Measurements from ENCODE around the gene GNRH2. TPM values are rescaled to one million over a fixed set of nuclear protein-coding genes. Genes with fewer than 3 reads are reported as not detected.

Gene GNRH2
- total RNA-seq, 4 donors from 2014 or later: 4.6 TPM; not detected in 3

DNA sequence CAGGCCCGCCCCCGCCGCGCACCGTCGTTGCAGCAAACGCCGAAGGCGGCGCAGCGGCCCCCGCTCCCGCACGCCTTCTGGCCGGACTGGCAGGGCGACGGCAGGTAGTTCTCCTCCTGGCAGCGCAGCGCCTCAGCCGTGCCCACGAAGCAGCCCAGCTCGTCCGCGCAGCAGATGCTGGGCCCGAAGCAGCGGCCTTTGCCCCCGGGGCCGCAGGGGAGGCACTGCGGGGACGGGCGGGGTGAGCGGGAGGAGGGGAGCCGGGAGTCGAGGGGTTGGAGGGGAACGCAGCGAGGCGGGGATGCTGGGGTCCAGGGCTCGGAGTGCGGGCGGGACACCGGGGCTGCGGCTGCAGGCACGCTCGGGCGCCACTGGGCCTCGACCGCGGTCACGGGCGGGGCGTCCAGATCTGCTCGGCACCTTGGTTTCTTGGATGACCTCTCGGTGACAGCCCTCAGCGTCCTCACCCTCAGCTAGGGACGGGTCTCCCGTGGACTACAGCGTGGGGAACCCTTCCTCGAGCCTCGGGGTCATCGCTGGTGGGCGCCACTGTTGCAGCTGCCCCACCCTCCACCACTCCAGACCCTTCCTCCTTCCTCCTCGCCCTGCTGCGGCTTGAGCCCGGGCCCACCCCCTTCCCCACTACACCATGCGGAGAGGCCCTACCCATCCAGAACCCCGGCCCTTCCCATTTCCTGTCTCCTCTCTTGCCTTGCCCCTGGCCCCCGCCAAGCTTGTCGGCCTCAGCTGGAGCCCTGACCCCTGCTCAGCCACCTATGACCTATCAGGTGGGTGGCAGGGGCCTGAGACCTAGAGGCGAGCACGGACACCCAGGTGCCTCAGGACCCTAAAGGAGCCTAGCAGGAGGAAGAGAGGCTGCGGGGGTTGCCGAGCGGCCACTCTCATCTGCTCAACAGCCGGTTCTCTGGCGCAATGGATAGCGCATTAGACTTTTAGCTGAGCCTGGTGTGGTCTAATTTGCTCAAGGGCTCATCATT, 39.8 kb downstream of the GNRH2 start:
- WGBS, 2 donors: 11 to 31% methylated on average over 27 to 48 of the region's 76 CpGs
- Histone ChIP-seq H3K9me3 (no peaks in the 10 kb centered on the region), H3K4me1 (peaks cover 0 to 28% (median 2%) of the 10 kb centered on the region in 4 donors), H3K27ac (no peak overlapping the region), H3K4me3 (peak overlapping the region in 1 of 4 donors; percentile 34), H3K27me3 (peaks cover 0 to 72% of the 10 kb centered on the region in 2 donors), H3K36me3 (no peaks in the 10 kb centered on the region)
- DNase-seq (ENCODE audit: low spot score in 2 of 2): no peak
- TF ChIP-seq CTCF (IDR thresholded peaks at IDR 0.05) (no peak), EP300 (IDR thresholded peaks at IDR 0.05) (no peak), POLR2A (IDR thresholded peaks at IDR 0.05) (no peak)

GRCh38 chr20:3084283-3084985, 41.0 kb downstream of the GNRH2 start, which contains the start of gene AVP:
Gene AVP (minus strand): TSS chr20:3084724. CDS start chr20:3084674, 50 bp downstream.
- peaks cover 0 to 60% of the 10 kb centered on the region in 2 donors for H3K27me3 ChIP-seq
- 69 to 86% methylated on average over 15 to 28 of the region's 28 CpGs for WGBS, 2 donors
- no peaks in the 10 kb centered on the region for H3K36me3 ChIP-seq
- TF ChIP-seq POLR2A (IDR thresholded peaks at IDR 0.05): no peak
- TF ChIP-seq EP300 (IDR thresholded peaks at IDR 0.05): no peak
- no peak for TF ChIP-seq CTCF (IDR thresholded peaks at IDR 0.05)
- no peak for DNase-seq (ENCODE audit: low spot score in 2 of 2)
- H3K9me3 ChIP-seq: no peaks in the 10 kb centered on the region
- no peak within 1 kb of the TSS for H3K27ac ChIP-seq
- peaks cover 0 to 28% (median 2%) of the 10 kb centered on the region in 4 donors for H3K4me1 ChIP-seq
- H3K4me3 ChIP-seq: no peak within 1 kb of the TSS

DNA sequence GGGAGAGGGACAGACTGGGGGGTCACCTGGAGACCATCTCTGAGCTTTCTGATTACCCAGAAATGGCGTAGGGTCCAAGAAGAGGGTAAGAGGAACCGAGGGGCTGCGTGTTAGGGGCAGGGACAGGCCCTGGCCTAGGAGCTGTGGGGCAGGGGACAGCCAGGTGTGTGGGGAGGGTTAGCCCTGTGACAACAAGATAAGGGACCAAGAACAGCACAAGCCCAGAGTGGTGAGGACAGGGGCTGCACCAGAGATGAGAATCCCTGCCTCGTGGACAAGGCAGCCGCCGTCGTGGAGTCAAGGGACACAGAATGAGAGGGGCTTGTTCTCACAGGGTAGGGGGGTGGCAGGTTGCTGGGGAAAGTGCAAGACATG, 41.6 kb downstream of the GNRH2 start:
- Histone ChIP-seq H3K9me3 (no peaks in the 10 kb centered on the region), H3K27ac (no peak overlapping the region), H3K4me1 (peaks cover 0 to 28% (median 2%) of the 10 kb centered on the region in 4 donors), H3K36me3 (no peaks in the 10 kb centered on the region), H3K27me3 (peaks cover 0 to 57% of the 10 kb centered on the region in 2 donors), H3K4me3 (no peak overlapping the region)
- TF ChIP-seq CTCF (IDR thresholded peaks at IDR 0.05) (no peak), POLR2A (IDR thresholded peaks at IDR 0.05) (no peak), EP300 (IDR thresholded peaks at IDR 0.05) (no peak)
- 79 to 90% methylated on average over 7 of the region's 7 CpGs for WGBS, 2 donors
- no peak for DNase-seq (ENCODE audit: low spot score in 2 of 2)

DNA sequence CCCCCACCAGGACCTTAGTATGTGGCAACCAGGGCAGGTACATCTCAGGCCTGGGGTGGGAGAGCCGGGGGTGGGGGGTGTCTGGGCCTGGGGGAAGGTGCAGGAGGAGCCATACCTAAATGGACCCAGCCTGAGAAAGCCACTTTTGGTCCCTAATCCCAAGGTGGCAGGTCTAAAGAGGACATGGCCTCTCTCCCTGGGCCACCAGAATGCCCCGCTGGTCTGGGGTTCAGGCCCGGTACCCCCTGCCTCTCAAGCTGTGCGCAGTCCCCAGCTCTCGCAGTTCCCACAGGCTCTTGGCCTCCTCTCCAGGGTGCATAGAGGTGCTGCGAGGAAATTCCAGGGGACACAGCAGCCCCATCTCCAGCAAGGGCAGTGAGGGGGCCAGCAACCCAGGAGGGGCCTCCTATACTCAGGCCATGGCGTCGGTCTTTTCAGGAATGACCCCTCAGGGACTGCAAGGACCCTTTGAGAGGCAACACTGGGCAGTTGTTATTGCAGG, 42.2 kb downstream of the GNRH2 start:
- TF ChIP-seq POLR2A (IDR thresholded peaks at IDR 0.05): no peak
- TF ChIP-seq CTCF (IDR thresholded peaks at IDR 0.05): no peak
- no peak overlapping the region for H3K27ac ChIP-seq
- no peak for DNase-seq (ENCODE audit: low spot score in 2 of 2)
- H3K4me3 ChIP-seq: no peak overlapping the region
- no peaks in the 10 kb centered on the region for H3K36me3 ChIP-seq
- peaks cover 0 to 57% of the 10 kb centered on the region in 2 donors for H3K27me3 ChIP-seq
- H3K9me3 ChIP-seq: no peaks in the 10 kb centered on the region
- peaks cover 0 to 26% (median 2%) of the 10 kb centered on the region in 4 donors for H3K4me1 ChIP-seq
- 81% methylated on average over 7 of the region's 8 CpGs for WGBS, 2 donors

All from tibial nerve (tissue), 4 donors.